Muscle layer of colon (tissue), 2 donors: ENCODE data around the gene PRUNE2.

Source experiments
- H3K27ac ChIP-seq: one replicate; pipeline ENCODE4 v1.7.0; 2013; ENCODE audit warnings: low read depth, mild to moderate bottlenecking, low read length, moderate library complexity
- H3K27me3 ChIP-seq, 2 donors: one replicate each; pipeline ENCODE4 v1.7.0; 2013; ENCODE audit warnings: low read length in 2 of 2, mild to moderate bottlenecking in 2 of 2; ENCODE audit not compliant: insufficient read depth in 2 of 2, control insufficient read depth in 1 of 2
- H3K36me3 ChIP-seq: one replicate; pipeline ENCODE4 v1.7.0; 2013; ENCODE audit warnings: mild to moderate bottlenecking, low read length; ENCODE audit not compliant: insufficient read depth
- H3K4me1 ChIP-seq: one replicate; pipeline ENCODE4 v1.7.0; 2013; ENCODE audit warnings: mild to moderate bottlenecking, low read length; ENCODE audit not compliant: insufficient read depth
- H3K4me3 ChIP-seq, 2 donors: one replicate each; pipeline ENCODE4 v1.7.0; 2013; ENCODE audit warnings: low read length in 2 of 2, low read depth in 1 of 2, mild to moderate bottlenecking in 1 of 2, moderate library complexity in 1 of 2
- H3K9ac ChIP-seq: one replicate; pipeline ENCODE4 v1.7.0; 2013; ENCODE audit warnings: low read length
- H3K9me3 ChIP-seq: one replicate; pipeline ENCODE4 v1.7.0; 2013; ENCODE audit warnings: mild to moderate bottlenecking, low read length
- donor health status: abdominal sarcoma.
- donor health status: Adenocarcinoma of cecum.

Gene PRUNE2

GRCh38 chr9:76921165-76921564 is 15.3 kb upstream of the PRUNE2 start:
- H3K4me3 ChIP-seq, result no peak overlapping the region
- no peaks in the 10 kb centered on the region for H3K27me3 ChIP-seq
- H3K36me3 ChIP-seq, result no peaks in the 10 kb centered on the region
- no peaks in the 10 kb centered on the region for H3K9me3 ChIP-seq
- H3K9ac ChIP-seq, result no peak overlapping the region
- H3K4me1 ChIP-seq, result no peaks in the 10 kb centered on the region
- H3K27ac ChIP-seq, result no peak overlapping the region

- no peak overlapping the region for H3K27ac ChIP-seq
- H3K4me3 ChIP-seq, result no peak overlapping the region
These were observed 11.4 kb upstream of the PRUNE2 start for GRCh38 chr9:76917299-76917698.

GRCh38 chr9:76916231-76916630 is 10.3 kb upstream of the PRUNE2 start:
- no peak overlapping the region for H3K27ac ChIP-seq
- H3K9ac ChIP-seq, result no peak overlapping the region
- H3K4me1 ChIP-seq, result no peaks in the 10 kb centered on the region
- no peak overlapping the region for H3K4me3 ChIP-seq
- H3K27me3 ChIP-seq, result no peaks in the 10 kb centered on the region
- H3K9me3 ChIP-seq, result no peaks in the 10 kb centered on the region
- H3K36me3 ChIP-seq, result no peaks in the 10 kb centered on the region

More at GRCh38 chr9:76917299-76917698, 11.4 kb upstream of the PRUNE2 start:
- no peaks in the 10 kb centered on the region for H3K36me3 ChIP-seq
- H3K4me1 ChIP-seq, result no peaks in the 10 kb centered on the region
- H3K9ac ChIP-seq, result no peak overlapping the region
- no peaks in the 10 kb centered on the region for H3K9me3 ChIP-seq
- H3K27me3 ChIP-seq, result no peaks in the 10 kb centered on the region

- H3K27ac ChIP-seq, result no peak overlapping the region
These were observed 7.6 kb upstream of the PRUNE2 start for GRCh38 chr9:76913467-76913866.

GRCh38 chr9:76912636-76913275 is 6.8 kb upstream of the PRUNE2 start:
- Histone ChIP-seq H3K36me3 (no peaks in the 10 kb centered on the region), H3K4me3 (no peak overlapping the region), H3K27ac (no peak overlapping the region), H3K9me3 (no peaks in the 10 kb centered on the region), H3K9ac (no peak overlapping the region), H3K27me3 (no peaks in the 10 kb centered on the region), H3K4me1 (no peaks in the 10 kb centered on the region)

More at GRCh38 chr9:76913467-76913866, 7.6 kb upstream of the PRUNE2 start:
- H3K4me3 ChIP-seq, result no peak overlapping the region
- no peaks in the 10 kb centered on the region for H3K9me3 ChIP-seq
- no peaks in the 10 kb centered on the region for H3K27me3 ChIP-seq
- no peaks in the 10 kb centered on the region for H3K4me1 ChIP-seq
- H3K9ac ChIP-seq, result no peak overlapping the region
- no peaks in the 10 kb centered on the region for H3K36me3 ChIP-seq

- no peaks in the 10 kb centered on the region for H3K9me3 ChIP-seq
- H3K27ac ChIP-seq, result no peak overlapping the region
- no peaks in the 10 kb centered on the region for H3K36me3 ChIP-seq
- no peak overlapping the region for H3K9ac ChIP-seq
- H3K4me3 ChIP-seq, result no peak overlapping the region
- H3K27me3 ChIP-seq, result no peaks in the 10 kb centered on the region
- no peaks in the 10 kb centered on the region for H3K4me1 ChIP-seq
These were observed 6.1 kb upstream of the PRUNE2 start for GRCh38 chr9:76911971-76912370.

- H3K9ac ChIP-seq, result no peak overlapping the region
- no peaks in the 10 kb centered on the region for H3K36me3 ChIP-seq
- no peaks in the 10 kb centered on the region for H3K4me1 ChIP-seq
- H3K27ac ChIP-seq, result no peak overlapping the region
- H3K9me3 ChIP-seq, result no peaks in the 10 kb centered on the region
- no peak overlapping the region for H3K4me3 ChIP-seq
- no peaks in the 10 kb centered on the region for H3K27me3 ChIP-seq
These were observed 4.9 kb upstream of the PRUNE2 start for GRCh38 chr9:76910861-76911260.

GRCh38 chr9:76906647-76906975 is 697 bp upstream of the PRUNE2 start:
- H3K4me1 ChIP-seq, result peaks cover 5% of the 10 kb centered on the region
- H3K9ac ChIP-seq, result no peak overlapping the region
- H3K27ac ChIP-seq, result no peak overlapping the region

GRCh38 chr9:76904661-76905457 is 1.1 kb downstream of the PRUNE2 start:
- H3K27me3 ChIP-seq, result no peaks in the 10 kb centered on the region
- H3K27ac ChIP-seq, result peak overlapping the region; percentile 95

More at GRCh38 chr9:76906647-76906975, 697 bp upstream of the PRUNE2 start:
- Histone ChIP-seq H3K4me3 (peak overlapping the region; percentile 34 to 72), H3K36me3 (no peaks in the 10 kb centered on the region), H3K9me3 (no peaks in the 10 kb centered on the region), H3K27me3 (no peaks in the 10 kb centered on the region)

GRCh38 chr9:76902395-76902794 is 3.5 kb downstream of the PRUNE2 start:
- H3K4me1 ChIP-seq, result peaks cover 44% of the 10 kb centered on the region
- H3K9ac ChIP-seq, result peak overlapping the region; percentile 59
- H3K36me3 ChIP-seq, result peaks cover 12% of the 10 kb centered on the region
- H3K4me3 ChIP-seq, result peak overlapping the region in 1 of 2 donors; percentile 49
- no peaks in the 10 kb centered on the region for H3K27me3 ChIP-seq
- peak overlapping the region; percentile 71 for H3K27ac ChIP-seq
- no peaks in the 10 kb centered on the region for H3K9me3 ChIP-seq

More at GRCh38 chr9:76904661-76905457, 1.1 kb downstream of the PRUNE2 start:
- Histone ChIP-seq H3K4me1 (peaks cover 22% of the 10 kb centered on the region), H3K9me3 (no peaks in the 10 kb centered on the region), H3K4me3 (peak overlapping the region; percentile 72 to 89), H3K36me3 (peaks cover 9% of the 10 kb centered on the region), H3K9ac (peak overlapping the region; percentile 72)

- peaks cover 48% of the 10 kb centered on the region for H3K4me1 ChIP-seq
- H3K9me3 ChIP-seq, result no peaks in the 10 kb centered on the region
- H3K4me3 ChIP-seq, result peak overlapping the region; percentile 15 to 49
- H3K27me3 ChIP-seq, result no peaks in the 10 kb centered on the region
- H3K27ac ChIP-seq, result peak overlapping the region; percentile 62
- H3K36me3 ChIP-seq, result peaks cover 12% of the 10 kb centered on the region
- peak overlapping the region; percentile 59 for H3K9ac ChIP-seq
These were observed 4.1 kb downstream of the PRUNE2 start for GRCh38 chr9:76901801-76902200.
